T-cell (primary cell): ENCODE results near the gene CPPED1. TPM values are rescaled to one million over a fixed set of nuclear protein-coding genes. Genes with fewer than 3 reads are reported as not detected.

Source experiments
- ATAC-seq, 4 experiments: fragments of 200-7000 bp in 3 of 4; fragments of 150-1000 bp in 1 of 4; cut with Tn5 transposase; replicated peaks in 1 of 4; 1 replicate in 3 of 4; 2 replicates in 1 of 4; pipeline ENCODE4 v1.10.0; 2021; ENCODE audit warnings: moderate library complexity in 3 of 4, mild to moderate bottlenecking in 2 of 4, moderate number of reproducible peaks in 1 of 4
- CTCF ChIA-PET, 2 donors: fragments of 300-600 bp; sonication (Branson Sonifier 250); formaldehyde crosslinking; loops; one replicate each; lab custom pipeline; 2022; ENCODE audit warnings: antibody characterized with exemption in 2 of 2; lab: Charles Lee
- POLR2A ChIA-PET, 2 donors: fragments of 300-600 bp; sonication (Branson Sonifier 250); formaldehyde crosslinking; loops; one replicate each; lab custom pipeline; 2022; ENCODE audit warnings: antibody characterized with exemption in 2 of 2; lab: Charles Lee
- DNase-seq, 35 experiments: peaks; one replicate each; pipeline versions ENCODE4 v3.0.0 to v3.0.0-alpha.2; 2013 to 2023
- H3K27ac ChIP-seq: one replicate; pipeline ENCODE4 v1.5.1; 2013; ENCODE audit warnings: low read length
- H3K27me3 ChIP-seq, 2 experiments: replicated peaks in 1 of 2; 1 replicate in 1 of 2; 2 replicates in 1 of 2; pipeline versions ENCODE4 v1.6.1 to v1.7.0; 2013; ENCODE audit warnings: low read length in 1 of 2, mixed read lengths in 1 of 2; ENCODE audit not compliant: control insufficient read depth in 2 of 2, insufficient read depth in 2 of 2; ENCODE audit errors: extremely low read depth in 1 of 2
- H3K36me3 ChIP-seq, 2 donors: 1 replicate in 1 of 2; 2 replicates in 1 of 2; pipeline versions ENCODE4 v1.6.1 to v1.7.0; 2013; ENCODE audit warnings: low read length in 1 of 2; ENCODE audit not compliant: control insufficient read depth in 2 of 2, insufficient read depth in 1 of 2; ENCODE audit errors: extremely low read depth in 1 of 2
- H3K4me1 ChIP-seq, 2 experiments: 1 replicate in 1 of 2; 2 replicates in 1 of 2; pipeline versions ENCODE4 v1.6.1 to v1.7.0; 2013; ENCODE audit warnings: low read length in 2 of 2, mixed read lengths in 1 of 2; ENCODE audit not compliant: insufficient read depth in 2 of 2, control insufficient read depth in 1 of 2; ENCODE audit errors: extremely low read depth in 1 of 2
- H3K4me3 ChIP-seq, 2 donors: 1 replicate in 1 of 2; 2 replicates in 1 of 2; pipeline versions ENCODE4 v1.5.1 to v1.7.0; 2013; ENCODE audit warnings: mild to moderate bottlenecking in 2 of 2, low read length in 1 of 2, moderate library complexity in 1 of 2; ENCODE audit not compliant: control insufficient read depth in 1 of 2; ENCODE audit errors: extremely low read depth in 1 of 2
- H3K9me3 ChIP-seq: 2 replicates; pipeline ENCODE4 v1.7.0; 2013
- H3K27ac Mint-ChIP-seq, 2 donors: one replicate each; pipeline ENCODE4 v1.8.0; 2020 to 2021; ENCODE audit warnings: mild to moderate bottlenecking in 2 of 2, mixed read lengths in 2 of 2
- H3K27me3 Mint-ChIP-seq, 2 donors: one replicate each; pipeline ENCODE4 v1.8.0; 2021 to 2022; ENCODE audit warnings: mixed read lengths in 2 of 2
- H3K36me3 Mint-ChIP-seq: one replicate; pipeline ENCODE4 v1.8.0; 2021; ENCODE audit warnings: mixed read lengths
- H3K4me1 Mint-ChIP-seq, 3 donors: one replicate each; pipeline ENCODE4 v1.8.0; 2020 to 2022; ENCODE audit warnings: mixed read lengths in 3 of 3, mild to moderate bottlenecking in 1 of 3
- H3K4me3 Mint-ChIP-seq, 3 donors: one replicate each; pipeline ENCODE4 v1.8.0; 2020 to 2022; ENCODE audit warnings: mild to moderate bottlenecking in 3 of 3, mixed read lengths in 3 of 3, moderate library complexity in 3 of 3
- H3K9me3 Mint-ChIP-seq, 3 donors: one replicate each; pipeline ENCODE4 v1.8.0; 2020 to 2022; ENCODE audit warnings: mixed read lengths in 3 of 3
- WGBS: methylation state at CpG from one replicate; pipeline ENCODE4 v1.1.5; 2013; ENCODE audit warnings: missing lambda C conversion rate; ENCODE audit not compliant: insufficient coverage; 5-methylcytosine and 5-hydroxymethylcytosine counted together
- total RNA-seq, 35 experiments: library from RNA in 6 of 35; stranded (reverse) in 6 of 35; fragments of 120-200 nt in 1 of 35; gene quantifications; one replicate each; pipeline versions ENCODE4 v1.2.1 to v1.2.4 and lab custom pipeline; 2013 to 2026

The CPPED1 gene
- total RNA-seq, 5 donors from 2014 or later (not counting 1 experiment from before 2014, with no cell fraction given), result 2.9 to 9.2 (median 7.5) TPM

- DNase-seq (no peak), ATAC-seq (no peak)
- Histone ChIP-seq H3K4me1 (no peaks in the 10 kb centered on the region), H3K9me3 (no peaks in the 10 kb centered on the region), H3K4me3 (no peak overlapping the region), H3K36me3 (peaks cover 0 to 4% of the 10 kb centered on the region in 2 donors), H3K27ac (no peak overlapping the region), H3K27me3 (no peaks in the 10 kb centered on the region)
- CTCF ChIA-PET, result no interaction called here
- POLR2A ChIA-PET, result no interaction called here
- Mint-ChIP-seq H3K9me3 (peaks cover 11 to 25% (median 14%) of the 10 kb centered on the region in 3 donors), H3K36me3 (peaks cover 62% of the 10 kb centered on the region), H3K4me3 (no peak overlapping the region), H3K27ac (no peak overlapping the region), H3K27me3 (no peaks in the 10 kb centered on the region), H3K4me1 (no peaks in the 10 kb centered on the region)
- WGBS, result 100% methylated on average over 2 of the region's 6 CpGs
These were observed 62.6 kb downstream of the CPPED1 start for GRCh38 chr16:12740986-12741610.

DNA sequence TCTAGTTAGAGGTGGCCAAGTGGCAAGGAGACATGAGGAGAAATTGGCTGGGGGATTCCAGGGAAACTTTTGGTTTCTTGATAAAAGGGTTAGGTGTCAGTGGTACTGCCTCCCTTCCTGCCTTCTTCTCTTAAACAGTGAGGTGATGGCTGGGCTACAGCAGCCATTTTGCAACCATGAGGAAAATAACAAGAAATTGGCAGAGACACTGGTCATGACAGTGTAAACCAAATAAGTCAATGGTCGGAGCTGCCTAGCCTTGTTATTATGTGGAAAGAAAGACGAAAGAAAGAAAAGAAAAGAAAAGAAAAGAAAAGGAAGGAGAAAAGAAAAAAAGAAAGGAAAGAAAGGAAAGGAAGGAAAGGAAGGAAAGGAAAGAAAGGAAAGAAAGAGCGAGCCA lies 63.9 kb downstream of the CPPED1 start:
- Mint-ChIP-seq H3K4me3 (no peak overlapping the region), H3K4me1 (no peaks in the 10 kb centered on the region), H3K9me3 (peaks cover 5 to 15% (median 7%) of the 10 kb centered on the region in 3 donors), H3K27me3 (no peaks in the 10 kb centered on the region), H3K36me3 (peaks cover 59% of the 10 kb centered on the region), H3K27ac (no peak overlapping the region)
- H3K27ac ChIP-seq, result no peak overlapping the region
- POLR2A ChIA-PET, result no interaction called here
- no peaks in the 10 kb centered on the region for H3K4me1 ChIP-seq
- no peak for DNase-seq
- H3K36me3 ChIP-seq, result peaks cover 0 to 4% of the 10 kb centered on the region in 2 donors
- no peak for ATAC-seq
- H3K27me3 ChIP-seq, result no peaks in the 10 kb centered on the region
- 94% methylated on average over 3 of the region's 3 CpGs for WGBS
- CTCF ChIA-PET, result no interaction called here
- no peak overlapping the region for H3K4me3 ChIP-seq
- H3K9me3 ChIP-seq, result no peaks in the 10 kb centered on the region

DNA sequence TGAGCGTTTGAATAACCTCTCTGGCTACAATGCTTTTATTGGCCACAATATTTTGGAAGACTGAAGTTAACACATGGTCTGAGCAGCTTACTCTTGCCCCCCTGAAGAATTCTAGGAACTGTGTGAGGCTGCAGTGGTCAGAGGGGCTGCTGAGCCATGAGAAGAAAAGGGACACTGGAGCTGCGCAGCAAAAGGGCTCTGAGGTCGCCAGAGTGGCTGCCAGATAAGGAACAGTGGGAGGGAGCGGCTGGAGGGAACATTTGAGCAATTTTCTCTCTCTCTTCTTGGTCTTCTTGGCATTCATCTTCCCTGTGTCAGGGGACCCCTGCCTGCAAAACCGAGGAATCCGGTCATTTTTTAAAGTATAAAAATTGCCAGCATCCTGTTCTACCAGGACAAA lies 66.1 kb downstream of the CPPED1 start:
- Histone ChIP-seq H3K9me3 (no peaks in the 10 kb centered on the region), H3K27me3 (no peaks in the 10 kb centered on the region), H3K36me3 (peaks cover 0 to 4% of the 10 kb centered on the region in 2 donors), H3K4me3 (no peak overlapping the region), H3K4me1 (no peaks in the 10 kb centered on the region), H3K27ac (no peak overlapping the region)
- H3K4me3 Mint-ChIP-seq, result no peak overlapping the region
- H3K4me1 Mint-ChIP-seq, result no peaks in the 10 kb centered on the region
- CTCF ChIA-PET, result no interaction called here
- DNase-seq (no peak), ATAC-seq (no peak)
- H3K27me3 Mint-ChIP-seq, result no peaks in the 10 kb centered on the region
- WGBS, result 92% methylated on average over 5 of the region's 6 CpGs
- POLR2A ChIA-PET, result no interaction called here
- peaks cover 9 to 20% (median 14%) of the 10 kb centered on the region in 3 donors for H3K9me3 Mint-ChIP-seq
- H3K36me3 Mint-ChIP-seq, result peaks cover 64% of the 10 kb centered on the region
- H3K27ac Mint-ChIP-seq, result no peak overlapping the region

DNA sequence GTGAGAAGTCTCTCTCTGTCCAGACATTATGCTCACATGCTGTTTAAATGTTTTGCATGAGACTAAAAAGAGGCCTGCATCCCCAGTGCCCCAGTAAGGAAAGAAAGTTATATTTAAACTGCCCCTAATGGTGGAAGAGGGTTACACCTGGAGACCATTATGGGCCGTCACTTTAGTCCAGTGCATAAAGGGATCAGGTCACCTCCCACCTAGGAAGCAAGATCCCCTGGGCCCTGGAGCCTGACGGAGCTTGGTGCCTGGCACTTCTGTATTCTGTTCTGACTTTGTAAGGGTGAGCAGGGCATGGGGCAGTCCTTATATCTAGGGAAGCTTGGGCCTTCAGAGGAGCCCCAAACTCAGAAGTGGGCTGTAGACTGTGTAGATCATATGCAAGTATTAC lies 67.9 kb downstream of the CPPED1 start:
- peaks cover 15 to 30% (median 20%) of the 10 kb centered on the region in 3 donors for H3K9me3 Mint-ChIP-seq
- CTCF ChIA-PET, result no interaction called here
- no peaks in the 10 kb centered on the region for H3K27me3 Mint-ChIP-seq
- POLR2A ChIA-PET, result no interaction called here
- 100% methylated on average over 1 of the region's 2 CpGs for WGBS
- DNase-seq, result no peak
- no peak overlapping the region for H3K27ac ChIP-seq
- H3K36me3 Mint-ChIP-seq, result peaks cover 66% of the 10 kb centered on the region
- no peaks in the 10 kb centered on the region for H3K27me3 ChIP-seq
- no peak overlapping the region for H3K27ac Mint-ChIP-seq
- no peak overlapping the region for H3K4me3 ChIP-seq
- no peak for ATAC-seq
- no peaks in the 10 kb centered on the region for H3K9me3 ChIP-seq
- H3K36me3 ChIP-seq, result peaks cover 0 to 4% of the 10 kb centered on the region in 2 donors
- no peaks in the 10 kb centered on the region for H3K4me1 ChIP-seq
- no peaks in the 10 kb centered on the region for H3K4me1 Mint-ChIP-seq
- H3K4me3 Mint-ChIP-seq, result no peak overlapping the region

DNA sequence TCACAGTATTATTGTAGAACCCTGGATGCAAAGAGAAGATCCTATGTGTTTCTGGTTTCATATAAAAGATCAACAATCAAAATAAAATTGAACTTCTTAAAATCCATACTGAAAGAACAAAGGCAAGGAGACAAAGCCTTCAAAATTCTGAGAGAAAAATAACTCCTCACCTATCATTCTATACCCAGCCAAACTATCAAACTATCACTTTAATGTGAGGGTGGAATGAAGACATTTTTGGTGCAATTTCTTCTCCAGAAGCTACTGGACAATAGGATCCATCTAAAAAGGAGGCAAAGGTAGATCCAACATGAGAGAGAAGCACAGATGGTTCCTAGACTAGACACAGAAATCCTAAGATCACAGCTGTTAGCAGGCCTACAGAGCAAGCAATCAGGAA lies 71.1 kb downstream of the CPPED1 start:
- H3K4me1 ChIP-seq, result no peaks in the 10 kb centered on the region
- H3K27me3 Mint-ChIP-seq, result no peaks in the 10 kb centered on the region
- no peak overlapping the region for H3K27ac Mint-ChIP-seq
- CTCF ChIA-PET, result interaction anchor here in 1 of 2 donors (0.6 kb wide), 1 partner anchor 33 kb away, joined by 5 read pairs; no protein-coding TSS in a partner anchor
- peaks cover 0 to 3% (median 2%) of the 10 kb centered on the region in 3 donors for H3K4me1 Mint-ChIP-seq
- no peaks in the 10 kb centered on the region for H3K36me3 ChIP-seq
- no peak overlapping the region for H3K4me3 ChIP-seq
- peaks cover 11 to 27% (median 18%) of the 10 kb centered on the region in 3 donors for H3K9me3 Mint-ChIP-seq
- POLR2A ChIA-PET, result no interaction called here
- DNase-seq (no peak), ATAC-seq (no peak)
- H3K27ac ChIP-seq, result no peak overlapping the region
- H3K4me3 Mint-ChIP-seq, result no peak overlapping the region
- H3K36me3 Mint-ChIP-seq, result peaks cover 55% of the 10 kb centered on the region
- H3K27me3 ChIP-seq, result no peaks in the 10 kb centered on the region
- no peaks in the 10 kb centered on the region for H3K9me3 ChIP-seq

DNA sequence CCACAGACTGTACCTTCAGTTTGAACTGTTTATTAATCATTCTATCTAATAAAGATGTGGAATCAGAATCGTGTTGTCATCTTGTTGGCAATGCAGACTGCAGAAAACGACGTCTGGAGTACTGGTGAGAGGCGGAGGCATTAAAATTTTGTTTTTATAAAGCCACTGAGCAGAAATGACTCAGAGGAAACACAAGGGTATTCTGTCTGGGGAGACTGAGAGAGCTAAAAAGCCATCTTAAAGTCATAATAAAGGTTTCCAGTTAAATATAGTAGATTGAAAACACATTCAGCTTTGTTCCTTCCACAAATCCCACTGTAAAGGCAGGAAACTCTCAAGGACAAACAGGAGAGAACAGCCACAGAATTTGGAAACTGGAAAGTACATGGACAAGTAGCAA lies 74.2 kb downstream of the CPPED1 start:
- ATAC-seq (no peak), DNase-seq (no peak)
- Mint-ChIP-seq H3K9me3 (peaks cover 12 to 23% (median 13%) of the 10 kb centered on the region in 3 donors), H3K4me1 (peaks cover under 1 to 3% (median 2%) of the 10 kb centered on the region in 3 donors), H3K27me3 (no peaks in the 10 kb centered on the region), H3K4me3 (no peak overlapping the region), H3K36me3 (peaks cover 45% of the 10 kb centered on the region), H3K27ac (no peak overlapping the region)
- Histone ChIP-seq H3K9me3 (no peaks in the 10 kb centered on the region), H3K27ac (no peak overlapping the region), H3K4me1 (no peaks in the 10 kb centered on the region), H3K4me3 (no peak overlapping the region), H3K36me3 (no peaks in the 10 kb centered on the region), H3K27me3 (no peaks in the 10 kb centered on the region)
- ChIA-PET POLR2A (interaction anchor here in 1 of 2 donors (0.6 kb wide), 1 partner anchor 28 kb away, joined by 3 read pairs; no protein-coding TSS in a partner anchor), CTCF (no interaction called here)
- no CpG with 5 or more reads among the region's 4 CpGs for WGBS
